ENCODE measurements around the gene IL1RAPL1.

IL1RAPL1 gene

GRCh38 chrX:29490606-29491005 is 903.4 kb downstream of the IL1RAPL1 start:
- Histone ChIP-seq H3K27me3 (no peaks in the 10 kb centered on the region), H3K4me1 (ENCODE audit: control insufficient read depth in 1 of 2, insufficient read depth in 1 of 2, low read depth in 1 of 2, low read length in 1 of 2) (no peaks in the 10 kb centered on the region)
- no peak for TF ChIP-seq CTCF (IDR thresholded peaks at IDR 0.05)

DNA sequence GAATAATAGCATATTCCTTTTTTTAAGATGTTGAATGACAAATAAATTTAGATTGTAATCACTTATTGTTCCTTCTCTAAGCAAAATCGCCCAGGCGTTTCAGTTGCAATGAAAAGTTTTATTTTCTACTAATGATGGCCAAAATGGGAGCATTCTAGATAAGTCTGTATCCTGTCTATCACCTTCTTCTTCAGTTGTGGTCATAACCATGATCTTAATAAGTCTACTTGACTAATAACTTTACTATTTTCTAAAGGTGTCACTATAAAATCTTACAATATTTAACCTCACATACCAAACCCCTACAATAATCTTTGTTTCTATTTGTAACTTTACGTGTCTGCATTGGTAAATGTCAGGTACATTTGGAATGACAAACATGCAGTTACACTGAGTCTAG is 904.4 kb downstream of the IL1RAPL1 start:
- Histone ChIP-seq H3K9me3 (no peaks in the 10 kb centered on the region), H3K27ac (no peak overlapping the region), H3K4me1 (ENCODE audit: control insufficient read depth in 1 of 2, insufficient read depth in 1 of 2, low read depth in 1 of 2, low read length in 1 of 2) (no peaks in the 10 kb centered on the region), H3K4me3 (ENCODE audit: low read depth in 1 of 2, low read length in 1 of 2) (no peak overlapping the region), H3K27me3 (no peaks in the 10 kb centered on the region), H3K36me3 (no peaks in the 10 kb centered on the region)
- no peak for TF ChIP-seq CTCF (IDR thresholded peaks at IDR 0.05)

More at GRCh38 chrX:29490606-29491005, 903.4 kb downstream of the IL1RAPL1 start:
- H3K27ac ChIP-seq = no peak overlapping the region
- no peak overlapping the region for H3K4me3 ChIP-seq (ENCODE audit: low read depth in 1 of 2, low read length in 1 of 2)
- H3K9me3 ChIP-seq = no peaks in the 10 kb centered on the region
- H3K36me3 ChIP-seq = no peaks in the 10 kb centered on the region

DNA sequence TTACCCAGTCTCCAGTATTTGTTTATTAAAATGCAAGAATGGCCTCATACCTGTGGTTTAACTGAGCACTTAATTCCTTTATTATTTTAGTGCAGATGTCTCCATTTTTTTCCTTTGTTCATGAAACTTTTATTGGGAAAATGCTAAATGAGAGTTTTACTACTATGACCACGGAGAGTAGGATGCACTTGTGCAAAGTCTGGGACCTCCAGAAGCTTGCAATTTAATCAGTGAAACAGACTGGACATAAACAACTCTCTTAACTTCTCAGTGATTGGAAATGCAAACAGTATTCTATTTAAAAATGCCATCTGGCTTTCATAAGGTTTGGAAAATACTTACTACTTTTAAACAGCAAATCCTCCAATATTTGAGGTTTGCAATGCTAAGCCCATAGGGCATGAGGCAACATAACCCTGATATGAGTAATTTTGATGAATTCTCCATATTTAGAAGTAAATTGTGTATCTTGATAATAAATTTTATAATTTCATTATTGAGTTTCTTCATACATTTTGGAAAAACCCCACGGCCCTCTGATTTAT is 909.5 kb downstream of the IL1RAPL1 start:
- Histone ChIP-seq H3K36me3 (no peaks in the 10 kb centered on the region), H3K4me3 (ENCODE audit: low read depth in 1 of 2, low read length in 1 of 2) (no peak overlapping the region), H3K4me1 (ENCODE audit: control insufficient read depth in 1 of 2, insufficient read depth in 1 of 2, low read depth in 1 of 2, low read length in 1 of 2) (no peaks in the 10 kb centered on the region), H3K9me3 (no peaks in the 10 kb centered on the region), H3K27me3 (no peaks in the 10 kb centered on the region), H3K27ac (no peak overlapping the region)
- TF ChIP-seq CTCF (IDR thresholded peaks at IDR 0.05) = no peak

GRCh38 chrX:29506729-29507128 is 919.5 kb downstream of the IL1RAPL1 start:
- Histone ChIP-seq H3K36me3 (no peaks in the 10 kb centered on the region), H3K27me3 (no peaks in the 10 kb centered on the region), H3K27ac (no peak overlapping the region), H3K4me1 (ENCODE audit: control insufficient read depth in 1 of 2, insufficient read depth in 1 of 2, low read depth in 1 of 2, low read length in 1 of 2) (no peaks in the 10 kb centered on the region), H3K9me3 (no peaks in the 10 kb centered on the region), H3K4me3 (ENCODE audit: low read depth in 1 of 2, low read length in 1 of 2) (no peak overlapping the region)
- TF ChIP-seq CTCF (IDR thresholded peaks at IDR 0.05) = no peak

GRCh38 chrX:29518100-29518499 is 930.9 kb downstream of the IL1RAPL1 start:
- Histone ChIP-seq H3K36me3 (no peaks in the 10 kb centered on the region), H3K4me3 (ENCODE audit: low read depth in 1 of 2, low read length in 1 of 2) (no peak overlapping the region), H3K4me1 (ENCODE audit: control insufficient read depth in 1 of 2, insufficient read depth in 1 of 2, low read depth in 1 of 2, low read length in 1 of 2) (no peaks in the 10 kb centered on the region), H3K27me3 (no peaks in the 10 kb centered on the region), H3K27ac (no peak overlapping the region), H3K9me3 (no peaks in the 10 kb centered on the region)
- TF ChIP-seq CTCF (IDR thresholded peaks at IDR 0.05) = no peak

DNA sequence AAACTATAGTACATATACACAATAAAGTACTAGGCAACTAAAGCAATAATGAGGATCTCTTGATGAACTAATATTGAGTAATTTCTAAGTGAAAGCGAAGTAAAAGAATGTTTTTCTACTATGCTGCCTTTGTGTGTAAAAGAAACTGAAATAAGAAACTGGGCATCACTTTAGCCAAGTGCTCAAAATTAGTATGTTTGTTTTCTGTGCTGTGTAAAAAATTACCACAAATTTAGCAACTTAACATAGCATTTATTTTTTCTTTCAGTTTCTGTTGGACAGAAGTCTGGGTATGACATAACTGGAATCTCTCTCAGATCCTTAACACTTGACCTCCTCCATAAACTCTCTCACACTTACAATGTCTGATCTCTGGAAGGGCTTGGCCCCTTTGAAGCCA is 941.0 kb downstream of the IL1RAPL1 start:
- no peak overlapping the region for H3K27ac ChIP-seq
- no peaks in the 10 kb centered on the region for H3K27me3 ChIP-seq
- H3K36me3 ChIP-seq = no peaks in the 10 kb centered on the region
- H3K4me3 ChIP-seq (ENCODE audit: low read depth in 1 of 2, low read length in 1 of 2) = no peak overlapping the region
- H3K9me3 ChIP-seq = no peaks in the 10 kb centered on the region
- TF ChIP-seq CTCF (IDR thresholded peaks at IDR 0.05) = no peak
- H3K4me1 ChIP-seq (ENCODE audit: control insufficient read depth in 1 of 2, insufficient read depth in 1 of 2, low read depth in 1 of 2, low read length in 1 of 2) = no peaks in the 10 kb centered on the region

Data from neutrophil (primary cell).